PC-9 (cell line): Measurements from ENCODE around the gene ABTB2.

Experiments
- CTCF ChIP-seq: fragments of 200-600 bp; sonication (generic); conservative IDR thresholded peaks from 2 replicates; pipeline ENCODE4 v1.6.1; 2017; ENCODE audit warnings: mixed run types, antibody characterized with exemption, mild to moderate bottlenecking, moderate library complexity
- EZH2 ChIP-seq: fragments of 200-600 bp; sonication (generic); IDR thresholded peaks from 2 replicates; pipeline ENCODE4 v1.8.0; 2017; ENCODE audit warnings: antibody characterized with exemption, low read depth

GRCh38 chr11:34275486-34275885 lies 82.3 kb downstream of the ABTB2 start:
- TF ChIP-seq EZH2 (no peak), CTCF (no peak)
